ENCODE results near the gene GAK.

Gene GAK

DNA sequence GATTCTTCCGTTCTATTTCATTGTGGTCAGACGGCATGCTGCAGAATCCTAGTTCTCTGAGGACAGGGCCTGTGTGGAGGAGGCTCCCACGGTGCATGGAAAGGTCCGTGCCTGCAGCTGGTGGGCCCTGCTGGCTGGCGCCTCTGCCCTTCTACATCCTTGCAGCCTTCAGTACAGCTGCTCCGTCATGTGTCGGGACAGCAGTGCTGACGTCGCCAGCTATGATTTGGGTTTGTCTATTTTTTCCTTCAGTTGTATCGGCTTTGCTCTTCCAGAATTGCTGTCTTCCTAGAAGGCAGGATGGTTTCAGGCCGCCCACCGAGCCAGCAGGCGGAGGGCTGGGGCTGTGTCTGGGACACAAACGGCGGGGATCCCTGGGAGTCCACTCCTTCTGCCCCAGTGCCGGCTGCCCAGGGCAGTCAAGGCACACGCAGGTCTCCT, 74.1 kb downstream of the GAK start:
- no peak for TF ChIP-seq EZH2phosphoT487 (conservative IDR thresholded peaks at IDR 0.05; ENCODE audit: low read length)
- no peak for TF ChIP-seq CTCF (IDR thresholded peaks at IDR 0.05; ENCODE audit: insufficient read depth, low read length, poor library complexity, severe bottlenecking)
- Histone ChIP-seq H3K4me3 (ENCODE audit: insufficient read depth, low read length, poor library complexity, severe bottlenecking) (no peak overlapping the region), H4K20me1 (ENCODE audit: low read depth, low read length) (no peaks in the 10 kb centered on the region), H3K9ac (ENCODE audit: low read length) (no peak overlapping the region), H3K36me3 (ENCODE audit: low read length) (peaks cover 19% of the 10 kb centered on the region), H2AFZ (ENCODE audit: low read depth, low read length, severe bottlenecking) (no peak overlapping the region), H3K9me3 (ENCODE audit: insufficient read depth, low read length) (peaks cover 20% of the 10 kb centered on the region; the same call in 1 of the 2 replicates), H3K27ac (ENCODE audit: low read depth, low read length) (no peak overlapping the region), H3K4me2 (ENCODE audit: low read depth, low read length, poor library complexity, severe bottlenecking) (no peak overlapping the region), H3K9me2 (replicated peaks; ENCODE audit: insufficient read depth, low read length) (no peaks in the 10 kb centered on the region), H3K27me3 (ENCODE audit: low read length) (no peaks in the 10 kb centered on the region), H3K79me2 (ENCODE audit: insufficient read depth, low read length) (no peaks in the 10 kb centered on the region), H3F3A (ENCODE audit: insufficient read depth) (peaks cover 18% of the 10 kb centered on the region)

GRCh38 chr4:857461-857860, 74.7 kb downstream of the GAK start:
- H3K9ac ChIP-seq (ENCODE audit: low read length) = no peak overlapping the region
- H3K9me2 ChIP-seq (replicated peaks; ENCODE audit: insufficient read depth, low read length) = no peaks in the 10 kb centered on the region
- H2AFZ ChIP-seq (ENCODE audit: low read depth, low read length, severe bottlenecking) = no peak overlapping the region
- H3K27me3 ChIP-seq (ENCODE audit: low read length) = no peaks in the 10 kb centered on the region
- no peak overlapping the region for H3K4me3 ChIP-seq (ENCODE audit: insufficient read depth, low read length, poor library complexity, severe bottlenecking)
- H3K36me3 ChIP-seq (ENCODE audit: low read length) = peaks cover 19% of the 10 kb centered on the region
- peaks cover 18% of the 10 kb centered on the region for H3F3A ChIP-seq (ENCODE audit: insufficient read depth)
- no peaks in the 10 kb centered on the region for H4K20me1 ChIP-seq (ENCODE audit: low read depth, low read length)
- no peak for TF ChIP-seq CTCF (IDR thresholded peaks at IDR 0.05; ENCODE audit: insufficient read depth, low read length, poor library complexity, severe bottlenecking)
- TF ChIP-seq EZH2phosphoT487 (conservative IDR thresholded peaks at IDR 0.05; ENCODE audit: low read length) = no peak
- no peak overlapping the region for H3K4me2 ChIP-seq (ENCODE audit: low read depth, low read length, poor library complexity, severe bottlenecking)
- no peak overlapping the region for H3K27ac ChIP-seq (ENCODE audit: low read depth, low read length)
- H3K9me3 ChIP-seq (ENCODE audit: insufficient read depth, low read length) = peaks cover 20% of the 10 kb centered on the region; the same call in 1 of the 2 replicates
- no peaks in the 10 kb centered on the region for H3K79me2 ChIP-seq (ENCODE audit: insufficient read depth, low read length)

GRCh38 chr4:856225-856901, 75.8 kb downstream of the GAK start:
- Histone ChIP-seq H3K9ac (ENCODE audit: low read length) (no peak overlapping the region), H4K20me1 (ENCODE audit: low read depth, low read length) (no peaks in the 10 kb centered on the region), H3K36me3 (ENCODE audit: low read length) (peaks cover 19% of the 10 kb centered on the region), H3F3A (ENCODE audit: insufficient read depth) (peaks cover 18% of the 10 kb centered on the region), H3K4me2 (ENCODE audit: low read depth, low read length, poor library complexity, severe bottlenecking) (no peak overlapping the region), H3K9me2 (replicated peaks; ENCODE audit: insufficient read depth, low read length) (no peaks in the 10 kb centered on the region), H2AFZ (ENCODE audit: low read depth, low read length, severe bottlenecking) (no peak overlapping the region), H3K79me2 (ENCODE audit: insufficient read depth, low read length) (no peaks in the 10 kb centered on the region), H3K4me3 (ENCODE audit: insufficient read depth, low read length, poor library complexity, severe bottlenecking) (no peak overlapping the region), H3K27ac (ENCODE audit: low read depth, low read length) (peak overlapping the region; percentile 45), H3K9me3 (ENCODE audit: insufficient read depth, low read length) (peaks cover 20% of the 10 kb centered on the region; the same call in 1 of the 2 replicates), H3K27me3 (ENCODE audit: low read length) (no peaks in the 10 kb centered on the region)
- TF ChIP-seq EZH2phosphoT487 (conservative IDR thresholded peaks at IDR 0.05; ENCODE audit: low read length) = no peak
- TF ChIP-seq CTCF (IDR thresholded peaks at IDR 0.05; ENCODE audit: insufficient read depth, low read length, poor library complexity, severe bottlenecking) = no peak

All from SU-DHL-6 (cell line).